Mononuclear cell (primary cell): ENCODE results near the gene KIF2A. TPM values are rescaled to one million over a fixed set of nuclear protein-coding genes. Genes with fewer than 3 reads are reported as not detected.

ENCODE experiments used
- H3K27me3 ChIP-seq: 2 replicates; pipeline ENCODE4 v1.6.0; 2011; ENCODE audit warnings: low read length, control low read depth; ENCODE audit not compliant: insufficient read depth
- H3K4me1 ChIP-seq: 2 replicates; pipeline ENCODE4 v1.5.1; 2011; ENCODE audit warnings: mild to moderate bottlenecking, low read length, control low read depth; ENCODE audit not compliant: insufficient read depth
- H3K4me3 ChIP-seq: 2 replicates; pipeline ENCODE4 v1.5.1; 2011; ENCODE audit warnings: mild to moderate bottlenecking, low read length, moderate library complexity
- H3K9me3 ChIP-seq: 2 replicates; pipeline ENCODE4 v1.5.1; 2011; ENCODE audit warnings: low read depth, mild to moderate bottlenecking, control low read depth, low read length
- total RNA-seq: library from RNA; depleted of rRNA; stranded (reverse); fragments of >200 nt; gene quantifications from one replicate; pipeline ENCODE4 v1.2.3, GENCODE V29; 2012

The KIF2A gene
- total RNA-seq, 1 donor, result 208 TPM

GRCh38 chr5:62371409-62371808, 65.4 kb downstream of the KIF2A start:
- H3K9me3 ChIP-seq, result no peaks in the 10 kb centered on the region
- H3K4me3 ChIP-seq, result no peak overlapping the region
- H3K27me3 ChIP-seq, result no peaks in the 10 kb centered on the region
- no peaks in the 10 kb centered on the region for H3K4me1 ChIP-seq

- H3K4me1 ChIP-seq, result no peaks in the 10 kb centered on the region
- no peaks in the 10 kb centered on the region for H3K27me3 ChIP-seq
- H3K4me3 ChIP-seq, result no peak overlapping the region
- no peaks in the 10 kb centered on the region for H3K9me3 ChIP-seq
These were observed 66.6 kb downstream of the KIF2A start for GRCh38 chr5:62372600-62372999.

- Histone ChIP-seq H3K9me3 (no peaks in the 10 kb centered on the region), H3K27me3 (no peaks in the 10 kb centered on the region), H3K4me3 (no peak overlapping the region), H3K4me1 (no peaks in the 10 kb centered on the region)
These were observed 67.4 kb downstream of the KIF2A start for GRCh38 chr5:62373382-62373781.

GRCh38 chr5:62374090-62374489, 68.1 kb downstream of the KIF2A start:
- Histone ChIP-seq H3K27me3 (no peaks in the 10 kb centered on the region), H3K4me1 (no peaks in the 10 kb centered on the region), H3K4me3 (no peak overlapping the region), H3K9me3 (no peaks in the 10 kb centered on the region)

GRCh38 chr5:62375627-62376026, 69.6 kb downstream of the KIF2A start:
- no peaks in the 10 kb centered on the region for H3K4me1 ChIP-seq
- H3K27me3 ChIP-seq, result no peaks in the 10 kb centered on the region
- H3K9me3 ChIP-seq, result no peaks in the 10 kb centered on the region
- H3K4me3 ChIP-seq, result no peak overlapping the region

GRCh38 chr5:62376064-62376463, 70.1 kb downstream of the KIF2A start:
- Histone ChIP-seq H3K4me3 (no peak overlapping the region), H3K27me3 (no peaks in the 10 kb centered on the region), H3K9me3 (no peaks in the 10 kb centered on the region), H3K4me1 (no peaks in the 10 kb centered on the region)

- H3K9me3 ChIP-seq, result no peaks in the 10 kb centered on the region
These were observed 79.1 kb downstream of the KIF2A start for GRCh38 chr5:62385131-62385530.

GRCh38 chr5:62385816-62386400, 79.9 kb downstream of the KIF2A start:
- H3K9me3 ChIP-seq, result no peaks in the 10 kb centered on the region
- no peaks in the 10 kb centered on the region for H3K4me1 ChIP-seq
- no peaks in the 10 kb centered on the region for H3K27me3 ChIP-seq

More at GRCh38 chr5:62385131-62385530, 79.1 kb downstream of the KIF2A start:
- Histone ChIP-seq H3K4me1 (no peaks in the 10 kb centered on the region), H3K4me3 (no peak overlapping the region), H3K27me3 (no peaks in the 10 kb centered on the region)

GRCh38 chr5:62386824-62387223, 80.8 kb downstream of the KIF2A start:
- H3K4me3 ChIP-seq, result no peak overlapping the region
- H3K4me1 ChIP-seq, result no peaks in the 10 kb centered on the region
- no peaks in the 10 kb centered on the region for H3K9me3 ChIP-seq
- no peaks in the 10 kb centered on the region for H3K27me3 ChIP-seq

More at GRCh38 chr5:62385816-62386400, 79.9 kb downstream of the KIF2A start:
- no peak overlapping the region for H3K4me3 ChIP-seq

- Histone ChIP-seq H3K4me3 (no peak overlapping the region), H3K4me1 (no peaks in the 10 kb centered on the region), H3K9me3 (no peaks in the 10 kb centered on the region), H3K27me3 (no peaks in the 10 kb centered on the region)
These were observed 89.4 kb downstream of the KIF2A start for GRCh38 chr5:62395210-62395950.

- H3K4me3 ChIP-seq, result peak within 1 kb of the TSS; percentile 68
- peaks cover 19% of the 10 kb centered on the region for H3K4me1 ChIP-seq
- no peaks in the 10 kb centered on the region for H3K9me3 ChIP-seq
- H3K27me3 ChIP-seq, result no peaks in the 10 kb centered on the region
These were observed 97.6 kb downstream of the KIF2A start, which contains the start of gene DIMT1 for GRCh38 chr5:62403411-62404250. DIMT1 (minus strand) TSS chr5:62403905; CDS start chr5:62403772, 133 bp downstream.

GRCh38 chr5:62412549-62413329, 106.7 kb downstream of the KIF2A start, which contains the start of gene IPO11:
IPO11 (plus strand) TSS chr5:62412763; CDS start chr5:62437280, 24,517 bp downstream.
- no peaks in the 10 kb centered on the region for H3K27me3 ChIP-seq
- peaks cover 14% of the 10 kb centered on the region for H3K4me1 ChIP-seq
- peak within 1 kb of the TSS; percentile 94 for H3K4me3 ChIP-seq
- H3K9me3 ChIP-seq, result no peaks in the 10 kb centered on the region

- Histone ChIP-seq H3K9me3 (no peaks in the 10 kb centered on the region), H3K27me3 (no peaks in the 10 kb centered on the region), H3K4me1 (peaks cover 14% of the 10 kb centered on the region), H3K4me3 (no peak overlapping the region)
These were observed 107.7 kb downstream of the KIF2A start for GRCh38 chr5:62413711-62414110.

GRCh38 chr5:62418462-62419076, 112.6 kb downstream of the KIF2A start:
- H3K27me3 ChIP-seq, result no peaks in the 10 kb centered on the region

More at GRCh38 chr5:62418462-62419076, 112.6 kb downstream of the KIF2A start:
- no peaks in the 10 kb centered on the region for H3K9me3 ChIP-seq
- peaks cover 2% of the 10 kb centered on the region for H3K4me1 ChIP-seq
- no peak overlapping the region for H3K4me3 ChIP-seq
